Activated CD4-positive, alpha-beta T cell treated with anti-CD3 and anti-CD28 coated beads, Interleukin-2, amount 50 U/mL, for 48 hours (primary cell): ENCODE data around the gene C1QTNF5.
A peak's percentile ranks its signal among the peaks of the same experiment; 100 is the strongest.

Experiments used
- DNase-seq, 2 experiments: peaks; one replicate each; pipeline ENCODE4 v3.0.0-alpha.2; 2020

C1QTNF5 gene

DNA sequence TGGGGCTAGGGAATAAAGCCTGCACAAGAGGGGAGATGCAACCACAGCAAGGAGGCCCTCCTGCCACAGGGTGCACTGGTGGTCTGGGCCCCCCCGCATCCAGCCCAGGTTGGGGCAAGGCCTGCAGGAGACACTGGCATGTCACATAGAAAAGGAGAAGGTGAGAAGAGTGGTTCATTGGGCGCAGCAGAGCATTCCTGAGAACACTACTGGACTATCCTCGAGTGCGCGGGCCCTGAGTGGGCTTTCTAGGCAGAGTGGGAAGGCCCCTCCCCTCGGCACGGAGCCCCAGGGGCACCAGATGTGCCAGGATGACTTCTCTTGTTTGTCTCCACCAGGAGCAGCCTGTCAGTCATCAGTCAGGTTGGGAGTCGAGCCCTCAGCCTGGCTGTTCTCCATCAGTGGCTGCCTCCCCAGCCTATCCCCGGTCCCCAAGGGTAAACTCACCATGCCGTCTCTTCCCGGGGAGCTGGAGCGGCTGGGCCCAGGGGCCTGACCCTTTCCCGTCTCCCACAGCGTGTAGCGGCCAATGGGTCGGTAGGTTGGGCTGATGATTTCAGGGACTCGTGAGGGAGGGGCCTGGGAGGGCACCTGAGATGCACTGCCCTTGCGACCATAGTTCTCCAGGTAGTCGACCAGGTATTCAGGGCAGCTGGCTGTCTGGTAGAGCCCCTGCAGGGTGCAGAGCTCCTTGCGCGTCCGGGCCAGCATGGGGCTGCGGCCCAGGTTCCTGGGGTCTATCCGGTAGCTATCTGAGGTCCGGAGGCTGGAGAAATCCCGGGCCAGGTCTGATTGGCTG, 31.8 kb upstream of the C1QTNF5 start:
- DNase-seq: no peak

GRCh38 chr11:119371778-119372182, 31.1 kb upstream of the C1QTNF5 start:
- no peak for DNase-seq

- no peak for DNase-seq
Observed at GRCh38 chr11:119371067-119371601, 30.5 kb upstream of the C1QTNF5 start.

- DNase-seq: no peak
Observed at GRCh38 chr11:119370486-119371046, 29.9 kb upstream of the C1QTNF5 start.

DNA sequence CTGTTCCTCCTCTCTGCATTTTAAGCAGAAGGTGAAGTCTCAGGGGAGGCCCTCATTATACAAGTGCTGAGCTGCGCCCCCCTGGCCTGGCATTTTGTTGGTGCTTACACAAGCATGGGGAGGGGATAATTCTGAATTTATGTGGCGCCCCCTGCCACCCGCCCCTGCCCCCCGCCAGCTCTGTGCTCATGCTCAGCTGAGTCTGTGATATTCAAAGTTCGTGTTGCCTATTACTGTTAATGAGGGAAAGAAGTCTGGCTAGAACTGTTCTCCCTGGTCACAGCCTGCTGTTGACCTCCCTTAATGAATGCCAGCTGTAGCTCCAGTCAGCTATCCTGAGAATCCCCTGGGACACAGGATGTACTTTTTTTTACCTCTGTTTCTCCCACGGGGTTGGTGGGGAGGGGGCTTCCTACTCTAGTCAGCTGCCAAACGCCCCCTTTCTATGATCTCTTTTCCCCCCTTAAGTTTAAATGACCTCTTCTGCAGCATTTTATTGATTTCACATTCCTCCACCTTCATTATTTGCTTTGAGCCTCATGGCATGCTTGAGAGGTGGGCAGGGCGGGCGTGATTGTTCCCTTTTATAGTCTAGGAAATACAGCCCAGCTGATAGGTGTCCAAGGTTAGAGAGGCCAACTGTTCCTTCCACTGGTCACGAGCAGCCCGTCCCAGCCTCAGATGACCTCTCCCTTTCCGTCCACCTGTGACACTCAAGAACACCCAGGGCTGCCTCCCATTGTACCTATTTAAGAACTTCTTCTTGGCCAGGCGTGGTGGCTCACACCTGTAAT, 28.6 kb upstream of the C1QTNF5 start:
- no peak for DNase-seq

DNA sequence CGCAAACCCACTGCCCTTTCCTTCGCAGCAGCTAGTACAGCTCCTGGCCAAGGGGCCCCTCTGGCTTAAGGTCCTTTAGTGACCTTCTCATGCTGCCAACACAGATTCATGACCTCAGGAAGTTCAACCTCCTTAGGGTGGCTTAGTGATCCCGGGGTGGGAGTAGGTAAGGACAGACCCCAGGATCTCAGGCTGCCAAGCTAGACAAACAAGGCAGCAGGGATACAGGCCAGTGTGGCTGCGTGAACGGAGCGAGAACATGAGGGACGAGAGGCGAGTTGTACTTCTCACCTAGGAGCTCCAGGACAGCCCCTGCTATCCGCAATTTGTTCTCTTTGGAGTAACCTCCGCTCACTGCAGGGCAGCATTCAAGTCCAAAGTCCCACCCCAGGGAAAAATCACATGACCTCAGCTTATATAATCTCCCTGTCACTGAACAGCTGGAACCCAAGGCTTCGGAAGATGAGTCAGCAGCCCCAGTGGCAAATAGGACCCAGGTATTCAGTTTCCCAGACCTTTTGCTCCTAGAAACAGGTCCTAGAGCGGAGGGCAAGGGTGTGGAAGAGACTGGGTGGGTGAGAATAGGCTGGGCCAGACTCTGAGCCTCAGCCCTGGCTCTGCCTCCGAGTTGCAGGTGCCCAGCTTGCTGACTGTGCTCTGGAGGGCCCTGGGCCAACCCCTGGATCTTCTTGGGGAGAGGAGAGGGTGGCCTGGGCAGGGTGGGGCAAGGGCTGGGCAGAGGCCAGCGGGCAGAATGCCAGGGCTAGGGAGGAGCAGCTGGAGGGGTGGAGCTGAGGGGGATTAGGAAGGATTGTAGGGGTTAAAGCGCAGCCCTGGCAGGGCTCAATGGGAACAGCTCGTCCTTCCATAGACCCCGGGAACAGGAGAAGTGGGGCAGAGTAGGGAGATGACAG, 27.7 kb upstream of the C1QTNF5 start:
- no peak for DNase-seq

DNA sequence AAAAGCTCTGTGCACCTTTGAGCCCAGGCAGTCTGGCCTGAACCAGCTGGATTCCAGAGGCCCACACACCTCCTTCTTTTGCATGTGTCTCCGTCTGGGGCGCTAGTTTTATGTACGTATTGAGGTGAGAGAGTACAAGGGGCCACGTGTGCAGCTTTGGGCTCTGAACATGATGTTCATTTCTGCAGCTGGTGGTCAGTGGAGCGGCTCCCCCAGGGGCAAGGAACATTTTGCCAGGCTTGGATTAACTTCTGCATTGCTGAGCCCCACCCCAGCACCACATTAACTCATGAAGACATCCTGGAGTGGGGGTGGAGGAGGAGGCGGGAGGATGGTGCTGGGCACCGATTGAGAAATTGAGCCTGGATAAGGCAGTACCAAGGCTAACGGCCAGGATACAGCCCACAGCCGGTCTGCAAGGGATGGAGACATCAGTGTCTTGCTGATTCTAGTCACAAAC, 27.0 kb upstream of the C1QTNF5 start:
- DNase-seq: no peak

DNA sequence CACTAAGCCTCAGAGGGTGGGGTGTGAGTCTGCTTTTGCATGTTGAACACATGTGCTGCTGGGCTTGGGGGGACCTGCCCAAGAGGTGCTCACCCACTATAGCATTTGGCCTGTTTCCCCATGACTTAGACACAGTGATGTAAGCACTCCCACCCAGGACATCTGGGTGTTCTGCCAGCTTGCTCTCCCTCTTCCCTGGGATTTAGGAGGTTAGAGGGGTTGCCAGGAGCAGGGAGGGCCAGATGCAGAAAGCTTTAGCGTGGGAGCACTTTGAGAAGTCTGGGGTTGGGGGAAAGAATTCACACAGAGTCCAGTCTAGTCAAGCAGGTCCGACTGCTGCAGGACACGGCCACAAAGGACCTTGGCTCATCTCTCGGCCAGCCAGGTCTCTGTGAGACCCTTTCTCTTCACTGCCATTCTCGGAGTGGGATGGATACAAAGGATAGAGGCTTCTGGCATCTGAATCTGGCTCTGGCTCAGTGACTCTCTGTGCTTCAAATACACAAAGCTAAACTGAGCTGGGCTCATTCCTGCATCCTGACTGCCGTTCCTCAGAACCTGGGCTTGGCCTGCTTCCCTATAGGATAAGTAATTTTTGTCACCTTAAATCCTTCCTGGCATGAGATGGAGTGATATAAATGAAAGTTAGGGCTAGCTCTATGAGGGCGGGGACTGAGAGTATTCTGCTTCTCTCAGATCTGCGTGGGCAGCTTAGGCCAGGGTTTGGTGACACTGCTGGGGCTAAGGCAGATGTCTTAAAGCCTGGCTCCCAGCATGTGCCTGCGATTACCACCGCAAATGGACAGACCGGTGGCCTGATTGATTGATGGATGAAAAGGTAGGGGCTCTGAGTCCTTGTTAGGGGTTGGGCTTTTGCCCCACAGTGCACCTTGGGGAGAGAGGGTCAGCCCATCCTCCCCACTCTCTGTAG, 26.3 kb upstream of the C1QTNF5 start:
- DNase-seq: no peak

DNA sequence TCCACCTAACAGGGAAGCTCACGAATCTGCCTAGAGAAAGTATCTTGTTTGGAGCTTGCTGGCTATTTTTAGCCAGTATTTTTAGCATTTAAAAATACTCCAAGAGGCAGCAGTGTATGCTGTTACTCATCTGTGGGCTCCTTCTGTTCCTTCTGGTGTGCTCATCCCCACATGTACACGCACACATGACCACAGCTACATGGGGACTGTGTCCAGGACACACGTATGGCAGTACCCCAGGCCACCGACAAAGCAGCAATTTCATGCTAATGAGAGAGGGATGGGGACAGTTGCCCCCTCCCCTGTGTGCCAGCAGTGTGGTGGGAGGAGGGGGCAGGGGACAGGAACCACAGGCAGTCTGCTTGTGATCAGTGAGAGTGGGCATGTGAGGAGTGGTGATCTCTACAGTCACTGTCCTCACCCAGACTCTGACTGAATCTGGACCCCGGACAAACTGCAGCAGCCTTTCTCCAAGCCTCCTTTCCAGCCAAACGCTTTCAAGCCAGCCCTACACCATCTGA, 24.4 kb upstream of the C1QTNF5 start:
- DNase-seq: no peak

DNA sequence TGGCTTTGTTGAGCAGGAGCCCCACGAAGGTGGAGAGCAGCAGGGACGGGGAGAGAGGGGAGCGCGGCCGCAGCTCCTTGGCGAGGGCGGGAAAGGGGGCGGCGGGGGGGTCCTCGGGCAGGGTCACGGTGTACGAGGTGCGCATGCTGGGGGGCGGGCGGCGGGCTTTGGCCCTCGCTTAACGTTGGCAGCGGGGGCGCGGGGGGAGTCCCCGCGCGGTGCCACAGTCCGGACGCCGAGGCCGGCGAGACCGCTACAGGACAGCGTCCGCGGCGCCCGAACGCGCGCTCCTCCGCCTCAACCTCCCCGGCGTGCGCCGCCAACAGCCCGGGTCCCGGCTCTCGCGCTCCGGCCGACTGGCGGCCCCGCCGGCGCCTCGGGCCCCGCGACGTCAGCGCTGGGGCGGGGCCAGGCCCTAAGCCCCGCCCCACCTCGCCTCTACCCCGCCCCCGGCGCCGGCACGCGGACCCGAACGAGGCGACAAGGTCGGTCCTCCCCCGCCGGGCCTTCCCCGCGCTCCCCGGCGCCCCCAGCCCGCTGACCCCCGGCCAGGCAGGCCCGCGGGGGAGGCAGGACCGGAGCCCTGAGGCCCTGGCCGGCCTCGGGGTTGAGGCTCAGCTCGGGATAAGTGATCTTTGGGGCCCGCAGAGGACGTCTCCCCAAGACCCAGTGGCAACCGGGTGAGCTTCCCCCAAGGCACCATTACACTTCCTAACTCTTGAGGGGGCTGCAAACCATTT, 23.3 kb upstream of the C1QTNF5 start:
- peak; percentile 41 to 52 for DNase-seq

- DNase-seq: no peak
Observed at GRCh38 chr11:119363081-119363850, 22.6 kb upstream of the C1QTNF5 start.

- no peak for DNase-seq
Observed at GRCh38 chr11:119362741-119363080, 22.0 kb upstream of the C1QTNF5 start.

- no peak for DNase-seq
Observed at GRCh38 chr11:119361941-119362725, 21.4 kb upstream of the C1QTNF5 start.

DNA sequence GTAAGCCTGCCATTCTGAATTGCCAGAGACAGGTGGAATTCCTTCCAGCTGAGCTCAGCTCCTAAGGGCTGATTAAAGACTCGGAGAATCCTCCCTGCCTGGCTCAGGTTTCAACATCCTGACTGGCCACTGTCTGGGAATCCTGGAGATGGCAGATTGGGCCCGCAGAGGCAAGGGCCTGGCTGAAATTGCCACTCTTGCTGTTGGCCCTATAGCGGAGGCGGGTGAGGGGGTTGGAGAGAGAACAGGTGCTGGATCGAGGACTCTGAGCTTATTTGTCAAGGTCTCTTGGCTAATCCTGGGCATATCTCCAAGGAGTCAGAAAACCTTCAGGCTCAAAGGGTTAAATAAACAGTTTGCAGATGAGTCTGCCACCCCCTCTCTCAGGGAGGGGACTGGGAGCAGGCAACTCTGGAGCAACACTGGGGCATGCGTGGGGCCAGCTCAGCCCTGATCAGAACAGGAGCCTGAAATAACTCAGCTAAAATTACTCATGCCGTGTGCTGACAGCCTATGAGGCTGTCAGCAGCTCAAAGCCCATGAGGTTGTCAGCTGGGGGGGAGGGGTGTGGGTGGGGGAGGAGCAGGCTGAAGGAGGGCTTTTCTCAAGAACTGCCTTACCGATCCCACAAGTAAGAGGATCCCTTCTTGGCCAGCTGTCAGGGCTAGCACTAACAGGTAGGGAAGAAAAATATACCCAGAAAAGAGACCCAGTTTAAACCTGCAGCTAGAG, 20.5 kb upstream of the C1QTNF5 start:
- peak; percentile 64 to 71 for DNase-seq

DNA sequence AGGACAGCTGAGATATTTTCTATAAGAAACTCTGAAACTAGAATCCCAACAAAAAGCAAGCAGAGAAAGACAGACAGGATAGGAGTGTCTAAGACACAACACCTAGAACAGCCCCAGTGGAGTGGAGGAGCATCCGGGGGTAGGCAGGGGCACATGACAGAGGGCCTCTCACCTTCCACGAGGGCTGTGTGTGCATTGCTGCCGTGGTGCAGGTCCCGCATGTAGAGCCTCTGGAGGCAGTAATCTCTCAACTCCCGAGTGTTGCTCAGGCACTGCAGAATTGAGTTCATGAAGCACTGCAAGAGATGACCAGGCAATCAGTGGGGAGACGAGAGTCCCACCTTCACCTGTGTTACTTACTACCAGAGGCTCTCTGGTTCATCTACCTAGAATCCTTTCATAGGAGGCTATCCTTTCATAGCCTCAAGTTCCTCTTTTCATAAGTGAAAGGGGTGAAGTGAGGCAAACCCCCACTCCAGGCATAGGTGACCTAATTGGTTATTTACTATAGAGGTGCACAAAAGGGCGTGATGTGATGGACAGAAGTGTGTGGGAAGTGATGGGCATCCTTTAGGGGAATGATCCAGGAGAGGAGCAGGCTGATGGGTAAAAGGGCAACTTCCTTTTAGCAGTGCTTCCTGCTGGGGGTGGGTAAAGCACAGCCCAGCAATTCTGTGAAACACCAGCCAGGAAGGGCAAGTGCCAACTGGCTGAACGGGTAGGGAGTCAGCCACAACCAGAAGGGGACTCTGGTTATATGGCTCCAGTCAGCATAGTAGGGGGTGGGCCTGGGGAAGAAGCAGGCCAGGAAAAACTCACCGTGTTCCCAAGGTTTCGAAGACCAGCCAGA, 18.9 kb upstream of the C1QTNF5 start:
- DNase-seq: no peak

DNA sequence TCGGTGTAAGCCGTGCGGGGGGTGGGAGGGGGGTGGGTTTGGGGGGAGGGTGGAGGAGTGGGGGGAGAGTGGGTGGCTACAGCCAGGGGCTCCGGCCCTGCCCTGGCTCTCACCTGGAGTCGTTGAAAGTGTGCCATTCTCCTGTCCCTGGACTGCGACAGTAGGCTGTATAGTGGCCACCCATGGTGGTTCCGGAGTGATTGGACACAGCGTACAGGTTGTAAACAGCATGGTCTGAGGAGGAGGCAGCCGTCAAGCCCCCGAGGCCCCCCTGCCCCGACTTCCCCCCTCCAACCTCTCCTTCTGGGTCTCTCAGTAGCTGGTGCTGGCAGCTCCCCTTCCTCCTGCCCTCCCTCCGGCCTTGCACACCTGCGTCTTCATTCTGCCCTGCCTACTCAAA, 16.4 kb upstream of the C1QTNF5 start:
- DNase-seq: no peak
